GM10248 (cell line): ENCODE data around the gene POLR3F.

Experiments
- CTCF ChIA-PET: fragments of 300-600 bp; sonication (Branson Sonifier 250); formaldehyde crosslinking; extraction: SDS; loops from one replicate; lab custom pipeline; 2021; ENCODE audit warnings: antibody characterized with exemption; lab: Yijun Ruan, JAX
- POLR2A ChIA-PET: fragments of 350-650 bp; sonication (Branson Sonifier 250); formaldehyde crosslinking; extraction: SDS; loops from one replicate; lab custom pipeline; 2020; ENCODE audit warnings: antibody characterized with exemption; lab: Yijun Ruan, JAX
- DNase-seq: peaks from one replicate; pipeline ENCODE4 v3.0.0; 2012; ENCODE audit errors: extremely low spot score
- TF ChIP-seq, protein P1 (sequence below): IDR thresholded peaks from 2 replicates; pipeline ENCODE4 v1.5.1; 2012; ENCODE audit warnings: mild to moderate bottlenecking, low read depth; ENCODE audit errors: extremely low read depth, missing control alignments, control extremely low read depth

Gene POLR3F

DNA sequence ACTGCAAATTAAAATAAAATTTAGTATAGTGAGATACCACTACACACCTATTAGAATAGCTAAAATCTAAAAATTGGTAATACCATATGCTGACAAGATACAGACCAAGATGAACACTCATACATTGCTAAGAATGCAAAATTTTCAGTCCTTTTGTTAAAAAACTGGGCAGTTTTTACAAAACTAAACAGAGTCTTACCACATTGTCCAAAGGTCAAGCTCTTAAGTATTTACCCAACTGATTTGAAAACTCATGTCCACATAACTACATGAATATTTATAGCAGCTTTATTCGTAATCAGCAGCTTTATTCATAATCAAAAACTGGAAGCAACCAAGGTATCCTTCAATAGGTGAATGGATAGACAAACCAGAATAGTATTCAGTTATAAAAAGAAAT, 10.0 kb downstream of the POLR3F start:
- DNase-seq: no peak
- ChIA-PET CTCF (interaction anchor here (2.3 kb wide), 1 partner anchor 10 kb away, joined by 4 read pairs; the partner anchor contains the start of genes DZANK1 and POLR3F), POLR2A (no interaction called here)
- TF ChIP-seq, protein P1, sequence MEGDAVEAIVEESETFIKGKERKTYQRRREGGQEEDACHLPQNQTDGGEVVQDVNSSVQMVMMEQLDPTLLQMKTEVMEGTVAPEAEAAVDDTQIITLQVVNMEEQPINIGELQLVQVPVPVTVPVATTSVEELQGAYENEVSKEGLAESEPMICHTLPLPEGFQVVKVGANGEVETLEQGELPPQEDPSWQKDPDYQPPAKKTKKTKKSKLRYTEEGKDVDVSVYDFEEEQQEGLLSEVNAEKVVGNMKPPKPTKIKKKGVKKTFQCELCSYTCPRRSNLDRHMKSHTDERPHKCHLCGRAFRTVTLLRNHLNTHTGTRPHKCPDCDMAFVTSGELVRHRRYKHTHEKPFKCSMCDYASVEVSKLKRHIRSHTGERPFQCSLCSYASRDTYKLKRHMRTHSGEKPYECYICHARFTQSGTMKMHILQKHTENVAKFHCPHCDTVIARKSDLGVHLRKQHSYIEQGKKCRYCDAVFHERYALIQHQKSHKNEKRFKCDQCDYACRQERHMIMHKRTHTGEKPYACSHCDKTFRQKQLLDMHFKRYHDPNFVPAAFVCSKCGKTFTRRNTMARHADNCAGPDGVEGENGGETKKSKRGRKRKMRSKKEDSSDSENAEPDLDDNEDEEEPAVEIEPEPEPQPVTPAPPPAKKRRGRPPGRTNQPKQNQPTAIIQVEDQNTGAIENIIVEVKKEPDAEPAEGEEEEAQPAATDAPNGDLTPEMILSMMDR: no peak

GRCh38 chr20:18477821-18478220, 10.6 kb downstream of the POLR3F start:
- ChIA-PET CTCF (interaction anchor here (2.3 kb wide), 1 partner anchor 11 kb away, joined by 4 read pairs; the partner anchor contains the start of genes DZANK1 and POLR3F), POLR2A (no interaction called here)
- no peak for DNase-seq
- TF ChIP-seq, protein P1: no peak

GRCh38 chr20:18481596-18481995, 14.4 kb downstream of the POLR3F start:
- TF ChIP-seq, protein P1: no peak
- CTCF ChIA-PET: interaction anchor here (1.1 kb wide), 1 partner anchor 11 kb away, joined by 4 read pairs; no protein-coding TSS in a partner anchor
- DNase-seq: no peak
- POLR2A ChIA-PET: no interaction called here

GRCh38 chr20:18488301-18488700, 21.1 kb downstream of the POLR3F start:
- DNase-seq: no peak
- TF ChIP-seq, protein P1: no peak
- POLR2A ChIA-PET: no interaction called here
- CTCF ChIA-PET: interaction anchor here (3.8 kb wide), 1 partner anchor 21 kb away, joined by 12 read pairs; the partner anchor contains the start of genes DZANK1 and POLR3F

DNA sequence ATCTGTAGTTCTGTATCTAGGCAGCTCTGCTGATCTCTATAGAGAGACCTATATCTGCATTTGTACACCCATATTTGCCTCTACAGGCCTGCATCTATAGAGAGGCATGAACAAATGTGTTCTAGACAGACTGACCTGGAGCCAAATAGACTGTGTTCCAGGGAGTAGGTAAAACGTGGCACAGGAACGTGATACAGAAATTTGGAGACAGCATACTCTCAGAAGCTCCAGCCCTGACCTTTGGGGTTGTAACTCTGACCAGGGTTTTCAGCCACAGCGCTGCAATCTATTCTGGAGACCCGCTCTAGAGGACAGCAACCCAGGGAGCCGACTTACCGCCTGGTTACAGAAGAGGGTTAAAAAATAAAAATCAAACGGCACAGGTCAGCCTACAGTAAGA, 28.9 kb downstream of the POLR3F start:
- DNase-seq: no peak
- TF ChIP-seq, protein P1: no peak
- CTCF ChIA-PET: interaction anchor here (1.1 to 3.3 kb wide), 5 partner anchors 9 to 33 kb away, joined by 3 to 35 read pairs (median 4); partner anchors contain the start of gene SEC23B
- POLR2A ChIA-PET: interaction anchor here (0.7 to 2.4 kb wide), 2 partner anchors 11 to 29 kb away, joined by 5 to 18 read pairs; partner anchors contain the start of genes DZANK1 and SEC23B

DNA sequence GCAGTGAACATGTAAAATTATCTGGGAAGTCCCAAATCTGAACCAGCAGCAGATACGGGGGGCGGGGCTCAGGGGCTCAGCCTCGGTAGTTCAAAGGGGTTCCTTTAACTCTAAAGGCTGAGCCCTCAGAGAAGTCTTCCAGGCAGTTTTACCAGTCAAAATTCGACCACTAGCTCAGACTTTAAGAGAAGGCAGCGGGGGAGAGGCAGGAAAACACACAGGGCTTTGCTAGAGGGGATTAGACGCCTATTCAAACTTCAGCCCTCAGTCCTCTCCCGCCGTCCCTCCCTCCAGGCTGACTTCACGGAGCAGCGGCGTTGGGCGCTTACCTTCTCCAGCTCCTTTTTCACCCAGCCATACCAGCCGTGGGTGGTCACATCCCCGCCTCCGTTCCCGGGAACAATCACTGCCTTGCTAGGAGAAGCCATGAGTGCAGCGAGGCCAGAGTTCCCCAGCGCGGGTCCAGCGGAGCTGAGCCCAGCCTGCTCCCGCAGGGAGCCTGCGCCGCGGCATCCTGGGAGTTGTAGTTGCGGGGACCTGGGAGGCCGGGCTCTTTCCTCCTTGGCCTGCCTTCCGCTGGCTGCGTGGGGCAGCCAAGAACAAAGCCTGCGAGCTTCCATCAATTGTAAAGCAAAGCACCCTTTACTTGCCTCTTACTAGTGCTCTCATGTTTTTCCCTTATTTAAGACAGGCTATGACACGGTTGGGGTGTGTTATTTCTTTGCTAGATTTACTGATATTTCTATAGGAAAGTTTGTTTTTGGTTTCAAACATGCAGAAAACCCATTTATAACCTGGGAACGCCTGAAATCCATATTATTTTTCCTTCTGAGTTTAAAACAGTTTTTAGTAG, 29.8 kb downstream of the POLR3F start, which contains the start of gene RBBP9:
RBBP9 (minus strand) TSS at position 486 of the 853 bp plus-strand sequence; CDS start at position 428, 58 bp downstream.
- peak; percentile 88 for DNase-seq
- TF ChIP-seq, protein P1: no peak
- CTCF ChIA-PET: interaction anchor here (1.1 to 3.3 kb wide), 4 partner anchors 10 to 44 kb away, joined by 3 to 35 read pairs (median 6); partner anchors contain the start of gene SEC23B
- POLR2A ChIA-PET: interaction anchor here (0.7 to 2.4 kb wide), 2 partner anchors 10 to 30 kb away, joined by 5 to 18 read pairs; partner anchors contain the start of genes DZANK1 and SEC23B
